T-helper 1 cell treated with Interleukin-12 subunit alpha and Interleukin-12 subunit beta and Interleukin-4 antibody, amounts not matched to agents 30 ng/mL and 1 ng/mL, for 36 hours (primary cell): ENCODE results near the gene TXNDC2. TPM values are rescaled to one million over a fixed set of nuclear protein-coding genes. Genes with fewer than 3 reads are reported as not detected.
"Not testable (repeated sequence)": the region's sequence is repeated elsewhere in the genome, so short reads cannot be mapped to it uniquely, and the experiment has no call there.

Experiments used
- intact Hi-C: fragments of 100-400 bp; cut with micrococcal nuclease; formaldehyde crosslinking; loops from one replicate; pipeline ENCODE4 v1.15.1; 2024
- total RNA-seq: library from RNA; stranded (reverse); gene quantifications from 2 replicates; pipeline ENCODE4 v1.2.3, GENCODE V29; 2022

The TXNDC2 gene
- total RNA-seq, 1 donor from 2014 or later = not detected

- intact Hi-C loops = no loop called here
Measured at GRCh38 chr18:9884090-9884489, 1.7 kb upstream of the TXNDC2 start.

GRCh38 chr18:9884532-9885140 lies 1.1 kb upstream of the TXNDC2 start:
- intact Hi-C loops = no loop called here

- intact Hi-C loops = no loop called here
Measured at GRCh38 chr18:9886005-9886348, 204 bp downstream of the TXNDC2 start.

- intact Hi-C loops = no loop called here
Measured at GRCh38 chr18:9887992-9888391, 2.2 kb downstream of the TXNDC2 start.

- intact Hi-C loops = no loop called here
Measured at GRCh38 chr18:9890196-9890595, 4.4 kb downstream of the TXNDC2 start.

GRCh38 chr18:9890957-9891356 lies 5.2 kb downstream of the TXNDC2 start:
- intact Hi-C loops = no loop called here

- intact Hi-C loops = not testable (repeated sequence)
Measured at GRCh38 chr18:9891515-9891914, 5.7 kb downstream of the TXNDC2 start.

GRCh38 chr18:9894454-9895068 lies 8.8 kb downstream of the TXNDC2 start:
- intact Hi-C loops = no loop called here

- intact Hi-C loops = no loop called here
Measured at GRCh38 chr18:9897129-9897528, 11.4 kb downstream of the TXNDC2 start.

GRCh38 chr18:9897787-9898291 lies 12.1 kb downstream of the TXNDC2 start:
- intact Hi-C loops = not testable (repeated sequence)

- intact Hi-C loops = no loop called here
Measured at GRCh38 chr18:9898792-9899549, 13.2 kb downstream of the TXNDC2 start.

- intact Hi-C loops = not testable (repeated sequence)
Measured at GRCh38 chr18:9899550-9899930, 13.8 kb downstream of the TXNDC2 start.

GRCh38 chr18:9900699-9901098 lies 14.9 kb downstream of the TXNDC2 start:
- intact Hi-C loops = no loop called here

GRCh38 chr18:9901377-9901776 lies 15.6 kb downstream of the TXNDC2 start:
- intact Hi-C loops = no loop called here

GRCh38 chr18:9902264-9902663 lies 16.5 kb downstream of the TXNDC2 start:
- intact Hi-C loops = not testable (repeated sequence)

- intact Hi-C loops = no loop called here
Measured at GRCh38 chr18:9902832-9903231, 17.1 kb downstream of the TXNDC2 start.

- intact Hi-C loops = no loop called here
Measured at GRCh38 chr18:9905401-9905922, 19.7 kb downstream of the TXNDC2 start.

- intact Hi-C loops = no loop called here
Measured at GRCh38 chr18:9906481-9906880, 20.7 kb downstream of the TXNDC2 start.

- intact Hi-C loops = no loop called here
Measured at GRCh38 chr18:9907867-9908266, 22.1 kb downstream of the TXNDC2 start.

- intact Hi-C loops = loop anchor here (5.0 to 10.0 kb wide), 3 partner anchors 203 to 1955 kb away; partner anchors contain the start of gene RAB31
Measured at GRCh38 chr18:9910071-9910470, 24.3 kb downstream of the TXNDC2 start.

GRCh38 chr18:9910661-9911060 lies 24.9 kb downstream of the TXNDC2 start:
- intact Hi-C loops = loop anchor here (5.0 to 10.0 kb wide), 3 partner anchors 203 to 1956 kb away; partner anchors contain the start of gene RAB31

- intact Hi-C loops = loop anchor here (5.0 to 10.0 kb wide), 3 partner anchors 204 to 1956 kb away; partner anchors contain the start of gene RAB31
Measured at GRCh38 chr18:9911226-9911625, 25.5 kb downstream of the TXNDC2 start.
